GM18861 (cell line): ENCODE measurements around the gene FAM227A.
"Not testable (repeated sequence)": the region's sequence is repeated elsewhere in the genome, so short reads cannot be mapped to it uniquely, and the experiment has no call there.

Source experiments
- ATAC-seq: cut with Tn5 transposase; IDR thresholded peaks from one replicate; pipeline ENCODE4 v1.9.1; 2021; ENCODE audit not compliant: unreplicated experiment

Gene FAM227A

DNA sequence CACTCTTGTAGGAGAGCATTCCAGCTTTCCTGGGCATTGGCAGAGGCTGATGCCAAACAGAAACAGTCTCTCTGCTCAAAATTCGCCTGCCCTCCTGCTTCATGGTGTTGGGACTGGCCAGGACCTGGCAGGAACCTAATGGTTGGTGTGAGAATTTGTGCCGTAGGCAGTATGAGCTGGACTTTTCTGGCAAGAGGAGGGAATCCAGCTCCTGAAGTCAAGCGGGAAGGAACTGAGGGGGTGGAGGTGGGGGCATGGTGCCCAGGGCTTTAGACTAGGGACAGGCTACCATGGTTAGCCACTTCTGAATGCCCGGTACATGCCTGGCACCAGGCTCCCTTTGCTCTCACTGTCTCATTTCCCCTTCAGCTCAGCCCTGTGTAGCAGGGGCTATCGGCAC lies 18.7 kb upstream of the FAM227A start:
- no peak for ATAC-seq

DNA sequence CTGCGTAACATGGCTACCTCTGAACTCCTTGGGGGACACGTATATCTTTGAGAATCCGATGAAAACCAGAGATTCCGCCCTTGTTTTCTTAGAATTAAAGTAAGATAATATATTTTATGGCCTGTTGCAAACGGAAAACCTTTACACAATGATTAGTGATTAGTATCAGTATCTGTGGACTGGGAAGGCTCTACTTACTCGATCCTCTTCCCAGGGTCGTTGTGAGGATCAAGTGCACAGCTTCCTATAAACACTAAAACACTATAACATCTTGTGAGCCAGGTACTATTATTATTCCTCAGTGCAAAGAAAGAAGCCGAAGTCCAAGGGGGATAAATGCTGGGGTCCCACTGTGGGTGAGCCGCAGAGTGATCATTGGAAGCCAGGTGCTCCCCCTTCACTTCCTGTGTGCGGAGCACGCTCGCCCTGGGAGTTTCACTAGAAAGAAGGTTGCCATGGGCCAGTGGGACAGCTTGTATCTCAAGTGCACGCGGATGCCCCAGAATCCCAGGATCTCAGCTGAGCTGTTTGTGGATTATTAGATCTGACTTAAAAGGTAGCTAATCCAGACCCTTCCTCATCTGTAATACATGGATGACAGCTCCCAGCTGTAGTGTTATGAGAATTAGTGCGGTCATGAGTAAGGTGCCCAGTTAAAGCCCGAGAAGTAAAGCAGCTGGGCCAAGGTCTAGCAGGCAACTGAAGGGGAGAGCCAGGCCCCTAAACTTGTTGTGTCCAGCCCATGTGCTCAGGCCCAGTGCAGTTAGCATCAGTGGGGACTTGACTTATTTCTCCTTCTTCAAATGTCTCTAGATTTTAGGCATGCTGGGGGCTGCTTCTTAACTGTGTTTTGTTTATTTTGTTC lies 1.1 kb upstream of the FAM227A start:
- peak; percentile 35 for ATAC-seq

GRCh38 chr22:38655519-38656255 lies 505 bp downstream of the FAM227A start:
- no peak for ATAC-seq

GRCh38 chr22:38653741-38654140 lies 2.5 kb downstream of the FAM227A start:
- ATAC-seq = no peak

DNA sequence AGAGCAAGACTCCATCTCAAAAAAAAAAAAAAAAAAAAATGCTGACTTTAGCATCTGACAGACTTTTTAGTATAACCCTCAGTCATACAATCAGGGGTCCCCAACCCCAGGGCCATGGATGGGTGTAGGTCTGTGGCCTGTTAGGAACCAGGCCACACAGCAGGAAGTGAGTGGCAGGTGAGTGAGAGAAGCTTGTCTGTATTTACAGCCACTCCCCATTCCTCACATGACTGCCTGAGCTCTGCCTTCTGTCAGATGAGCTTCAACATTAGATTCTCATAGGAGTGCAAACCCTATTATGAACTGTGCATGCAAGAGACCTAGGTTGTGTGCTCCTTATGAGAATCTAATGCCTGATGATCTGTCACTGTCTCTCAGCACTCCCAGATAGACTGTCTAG lies 3.3 kb downstream of the FAM227A start:
- ATAC-seq = no peak

GRCh38 chr22:38649841-38650522 lies 6.2 kb downstream of the FAM227A start:
- ATAC-seq = no peak

GRCh38 chr22:38645430-38645829 lies 10.8 kb downstream of the FAM227A start:
- no peak for ATAC-seq

GRCh38 chr22:38644245-38644644 lies 11.9 kb downstream of the FAM227A start:
- ATAC-seq = not testable (repeated sequence)

DNA sequence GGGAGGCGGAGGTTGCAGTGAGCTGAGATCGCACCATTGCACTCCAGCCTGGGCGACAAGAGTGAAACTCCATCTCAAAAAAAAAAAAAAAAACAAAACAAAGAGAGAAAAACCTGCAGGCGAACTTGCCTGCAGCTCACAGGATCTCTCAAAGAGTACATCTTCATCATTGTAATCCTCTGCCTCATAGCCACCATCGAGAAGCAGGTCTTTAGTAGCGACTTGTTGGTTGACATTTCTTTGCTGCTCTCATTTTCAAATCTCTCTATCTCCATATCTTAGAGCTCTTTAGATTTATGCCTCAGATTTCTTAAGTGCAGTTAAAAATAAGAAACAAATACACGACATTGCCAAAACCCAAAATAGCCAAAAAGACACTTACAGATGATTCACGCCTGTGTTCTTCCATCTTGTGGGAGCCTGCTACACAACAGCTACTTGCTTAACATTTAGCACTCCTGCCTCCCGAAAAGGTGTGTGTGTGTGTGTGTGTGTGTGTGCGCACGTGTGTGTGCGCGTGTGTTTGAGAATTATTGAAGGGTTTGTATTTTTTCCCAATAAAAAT lies 14.6 kb downstream of the FAM227A start:
- no peak for ATAC-seq

GRCh38 chr22:38638728-38639127 lies 17.5 kb downstream of the FAM227A start:
- ATAC-seq = no peak

- ATAC-seq = no peak
These were observed 18.0 kb downstream of the FAM227A start for GRCh38 chr22:38638216-38638615.

- no peak for ATAC-seq
These were observed 23.7 kb downstream of the FAM227A start for GRCh38 chr22:38632528-38632927.

DNA sequence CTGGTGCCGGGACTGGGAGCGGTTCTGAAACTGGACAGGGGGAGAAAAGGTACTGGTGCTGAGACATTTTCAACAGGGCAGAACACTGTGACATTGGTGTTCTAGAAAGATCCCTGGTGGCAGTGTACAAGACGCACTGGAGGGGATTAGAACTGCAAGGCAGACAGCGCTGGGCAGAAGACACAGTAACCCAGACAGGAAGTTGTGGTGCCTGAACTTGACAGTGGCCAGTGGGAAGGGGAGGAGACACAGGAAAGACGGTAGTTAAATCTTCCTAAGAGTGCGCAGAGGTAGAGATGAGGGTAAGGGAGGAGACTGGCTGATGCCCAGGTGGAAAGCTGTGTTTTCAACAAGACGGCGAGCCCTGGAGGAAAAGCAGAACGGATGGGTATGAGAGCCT lies 24.5 kb downstream of the FAM227A start:
- no peak for ATAC-seq

- no peak for ATAC-seq
These were observed 27.1 kb downstream of the FAM227A start for GRCh38 chr22:38629108-38629507.

- ATAC-seq = no peak
These were observed 27.7 kb downstream of the FAM227A start for GRCh38 chr22:38628444-38628843.

DNA sequence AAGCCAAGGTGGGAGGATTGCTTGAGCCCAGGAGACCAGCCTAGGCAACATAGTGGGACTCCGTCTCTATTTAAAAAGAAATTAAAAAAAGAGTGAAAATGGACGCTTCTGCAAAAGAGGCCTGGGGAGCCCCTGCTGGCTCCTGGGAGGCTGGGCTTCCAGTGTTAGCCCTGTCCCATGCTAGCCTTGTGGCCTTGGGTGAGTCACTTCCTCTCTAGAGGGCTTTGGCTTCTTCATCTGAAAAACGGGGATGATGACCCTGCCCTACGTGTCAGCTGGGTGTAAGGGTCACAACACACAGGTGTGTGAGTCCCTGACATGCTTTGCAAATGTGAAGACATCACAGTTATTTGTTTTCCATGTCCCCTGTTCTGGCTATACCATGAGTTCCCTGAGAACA lies 32.8 kb downstream of the FAM227A start:
- ATAC-seq = no peak

- ATAC-seq = no peak
These were observed 37.5 kb downstream of the FAM227A start for GRCh38 chr22:38618682-38619081.

DNA sequence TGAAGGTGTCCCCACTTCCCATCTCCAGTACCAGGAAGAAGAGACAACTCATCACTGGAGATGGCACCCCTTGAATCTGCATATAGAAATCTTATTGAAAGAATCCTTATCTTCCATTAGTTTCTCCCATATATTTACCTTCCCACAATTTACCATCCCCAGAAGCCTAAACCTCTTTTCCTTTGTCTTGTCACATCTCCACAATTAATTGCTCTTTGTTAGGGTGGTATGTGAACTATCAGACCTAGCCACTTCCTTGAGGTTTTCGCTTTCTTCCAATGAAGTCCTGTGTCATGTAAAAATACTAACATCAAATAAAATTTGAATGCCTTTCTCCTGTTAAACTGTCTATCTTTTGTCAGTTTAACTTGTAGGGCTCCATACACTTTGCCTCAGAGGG lies 37.9 kb downstream of the FAM227A start:
- no peak for ATAC-seq

- ATAC-seq = not testable (repeated sequence)
These were observed 41.2 kb downstream of the FAM227A start for GRCh38 chr22:38615064-38615405.

DNA sequence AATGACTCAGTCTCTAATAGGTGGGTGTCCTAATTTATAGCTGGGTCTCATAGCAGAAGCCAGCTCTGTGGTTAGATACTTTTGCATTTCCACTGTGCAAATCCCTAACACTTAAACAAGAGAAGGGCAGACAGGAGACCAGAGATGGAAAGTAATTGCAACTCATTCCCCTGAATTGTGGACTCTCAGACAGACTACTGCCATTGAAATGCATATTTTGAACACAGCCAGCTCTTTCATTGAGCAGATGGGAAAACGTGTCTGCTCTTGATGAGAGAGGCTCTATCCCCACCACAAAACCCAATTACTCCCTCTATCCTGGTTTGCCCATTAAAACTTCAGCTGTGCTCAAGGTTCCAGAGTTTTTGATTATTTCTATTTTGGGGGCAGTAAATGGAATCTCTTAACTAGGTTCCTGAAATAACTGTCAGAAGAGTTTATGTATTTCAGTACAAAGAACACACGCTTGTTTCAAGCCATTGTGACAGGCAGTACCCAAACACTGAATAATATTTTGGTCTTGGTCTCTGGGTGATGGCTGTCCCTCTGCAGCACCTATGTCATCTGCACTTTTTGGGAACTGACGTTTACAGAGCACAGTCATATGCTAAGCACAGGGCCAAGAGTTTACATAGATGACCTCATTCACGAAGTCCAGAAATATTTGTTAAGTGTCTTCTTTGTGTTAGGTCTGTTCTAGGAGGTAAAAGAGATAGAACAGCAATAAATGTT lies 41.7 kb downstream of the FAM227A start:
- ATAC-seq = no peak

DNA sequence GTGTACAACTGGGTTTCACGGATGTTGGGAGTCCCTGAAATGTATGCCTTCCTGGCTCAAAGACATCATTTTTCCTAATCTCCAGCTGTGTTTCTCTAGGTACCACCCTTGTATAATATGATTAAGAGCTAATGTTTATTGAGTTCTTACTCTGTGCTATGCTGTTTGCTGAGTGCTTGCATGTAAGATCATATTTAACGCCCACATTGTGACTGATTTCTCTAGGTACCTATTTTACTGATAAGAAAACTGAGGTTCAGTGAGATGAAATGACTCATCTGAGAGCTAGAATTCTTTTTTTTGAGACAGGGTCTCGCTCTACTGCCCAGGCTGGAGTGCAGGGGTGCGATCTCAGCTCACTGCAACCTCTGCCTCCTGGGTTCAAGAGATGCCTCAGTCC lies 42.6 kb downstream of the FAM227A start:
- ATAC-seq = no peak
